ENCODE results near the gene RRH.

RRH gene

GRCh38 chr4:109890076-109890475 lies 62.3 kb downstream of the RRH start:
- DNase-seq = no peak

Data from right kidney (tissue), 1 donor.